HUES64 (cell line): Measurements from ENCODE around the gene WLS.

ENCODE experiments used
- H3K27ac ChIP-seq: 2 replicates; pipeline ENCODE4 v1.7.0; 2013; ENCODE audit warnings: low read depth, low read length, inconsistent platforms
- H3K27me3 ChIP-seq: 2 replicates; pipeline ENCODE4 v1.6.1; 2013; ENCODE audit warnings: mild to moderate bottlenecking, low read length; ENCODE audit not compliant: insufficient read depth
- H3K36me3 ChIP-seq: 2 replicates; pipeline ENCODE4 v1.6.1; 2013; ENCODE audit warnings: mild to moderate bottlenecking, low read length; ENCODE audit not compliant: insufficient read depth
- H3K4me1 ChIP-seq: 2 replicates; pipeline ENCODE4 v1.6.1; 2013; ENCODE audit warnings: mild to moderate bottlenecking, low read length, moderate library complexity; ENCODE audit not compliant: insufficient read depth
- H3K4me3 ChIP-seq: 2 replicates; pipeline ENCODE4 v1.5.1; 2013; ENCODE audit warnings: mild to moderate bottlenecking, low read length, moderate library complexity
- H3K9ac ChIP-seq: 2 replicates; pipeline ENCODE4 v1.6.1; 2013; ENCODE audit warnings: mild to moderate bottlenecking, low read depth, low read length
- H3K9me3 ChIP-seq: 2 replicates; pipeline ENCODE4 v1.6.1; 2013; ENCODE audit warnings: low read depth, low read length; ENCODE audit not compliant: insufficient read depth
- WGBS: fragments of 150-250, 120-280 bp; methylation state at CpG from one replicate; pipeline ENCODE4 v1.1.7; 2013; ENCODE audit warnings: missing lambda C conversion rate; 5-methylcytosine and 5-hydroxymethylcytosine counted together

Gene WLS

DNA sequence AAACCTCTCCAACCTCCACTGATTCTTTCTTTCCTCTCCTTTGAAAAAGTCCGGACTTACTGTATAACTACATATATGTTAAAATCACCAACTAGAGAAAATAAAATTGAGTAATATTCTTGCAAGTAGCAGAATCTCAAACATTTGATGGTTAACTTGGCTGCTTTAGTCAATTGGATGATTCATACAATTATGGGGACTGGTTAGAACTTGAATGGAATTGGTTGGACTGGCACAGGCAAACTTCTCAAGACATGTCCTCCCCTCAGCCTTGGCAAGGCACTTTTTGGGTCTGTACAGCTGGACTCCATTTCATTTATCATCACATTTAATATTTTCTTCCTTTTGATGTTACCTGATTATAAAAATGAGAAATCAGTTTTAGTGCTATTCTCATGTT, 6.5 kb downstream of the WLS start:
- H3K4me3 ChIP-seq = no peak overlapping the region
- H3K36me3 ChIP-seq = no peaks in the 10 kb centered on the region
- no CpG with 5 or more reads among the region's 1 CpG for WGBS
- no peaks in the 10 kb centered on the region for H3K9me3 ChIP-seq
- H3K27me3 ChIP-seq = peaks cover 49% of the 10 kb centered on the region
- H3K4me1 ChIP-seq = peaks cover 51% of the 10 kb centered on the region
- no peak overlapping the region for H3K9ac ChIP-seq
- no peak overlapping the region for H3K27ac ChIP-seq

DNA sequence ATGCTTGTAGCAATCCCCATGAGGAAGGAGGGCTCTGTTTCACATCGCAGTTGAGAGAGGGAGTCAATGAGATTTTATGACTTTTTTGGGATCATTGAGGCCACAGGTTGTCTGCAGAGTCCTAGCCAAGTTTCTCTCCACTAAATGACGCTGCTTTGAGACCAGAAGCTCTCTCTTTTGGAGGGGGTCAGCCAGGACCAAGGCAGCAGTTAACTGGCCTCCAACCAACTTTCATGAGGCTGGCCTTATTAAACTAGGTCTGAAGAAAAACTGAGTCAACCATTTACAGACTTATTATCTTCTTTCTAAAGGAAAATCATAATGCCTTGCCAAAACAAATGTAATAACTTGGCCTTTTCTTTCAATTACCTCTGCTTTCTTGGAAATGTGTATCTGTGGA, 8.6 kb downstream of the WLS start:
- H3K4me1 ChIP-seq = peaks cover 51% of the 10 kb centered on the region; the same call in 1 of the 2 replicates
- no peak overlapping the region for H3K9ac ChIP-seq
- no peak overlapping the region for H3K4me3 ChIP-seq
- H3K36me3 ChIP-seq = no peaks in the 10 kb centered on the region
- no peaks in the 10 kb centered on the region for H3K9me3 ChIP-seq
- 93% methylated on average over 2 of the region's 2 CpGs for WGBS
- no peak overlapping the region for H3K27ac ChIP-seq
- H3K27me3 ChIP-seq = peaks cover 28% of the 10 kb centered on the region

DNA sequence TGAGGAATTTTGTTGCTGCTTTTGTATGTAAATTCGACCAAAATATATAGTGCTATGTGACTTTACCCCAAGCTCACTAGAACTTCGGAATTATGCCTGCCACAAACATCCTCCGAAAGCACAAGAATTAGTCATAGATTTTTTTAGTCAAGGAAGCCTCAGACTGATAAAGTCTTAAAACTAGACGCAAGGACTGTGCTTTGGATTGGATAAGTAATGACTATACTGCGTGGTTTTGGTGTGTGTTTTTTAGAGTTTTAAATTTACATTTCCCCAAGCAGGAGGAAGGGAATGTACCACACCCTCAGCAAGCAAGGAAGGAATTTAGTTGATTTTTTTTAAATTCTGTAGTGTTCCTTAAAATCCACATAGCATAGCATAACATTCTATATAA, 10.3 kb downstream of the WLS start:
- Histone ChIP-seq H3K4me1 (peaks cover 64% of the 10 kb centered on the region; the same call in 1 of the 2 replicates), H3K27ac (no peak overlapping the region), H3K27me3 (peaks cover 12% of the 10 kb centered on the region; the same call in 1 of the 2 replicates), H3K9me3 (no peaks in the 10 kb centered on the region), H3K9ac (no peak overlapping the region), H3K4me3 (no peak overlapping the region), H3K36me3 (no peaks in the 10 kb centered on the region)
- 79% methylated on average over 5 of the region's 5 CpGs for WGBS

DNA sequence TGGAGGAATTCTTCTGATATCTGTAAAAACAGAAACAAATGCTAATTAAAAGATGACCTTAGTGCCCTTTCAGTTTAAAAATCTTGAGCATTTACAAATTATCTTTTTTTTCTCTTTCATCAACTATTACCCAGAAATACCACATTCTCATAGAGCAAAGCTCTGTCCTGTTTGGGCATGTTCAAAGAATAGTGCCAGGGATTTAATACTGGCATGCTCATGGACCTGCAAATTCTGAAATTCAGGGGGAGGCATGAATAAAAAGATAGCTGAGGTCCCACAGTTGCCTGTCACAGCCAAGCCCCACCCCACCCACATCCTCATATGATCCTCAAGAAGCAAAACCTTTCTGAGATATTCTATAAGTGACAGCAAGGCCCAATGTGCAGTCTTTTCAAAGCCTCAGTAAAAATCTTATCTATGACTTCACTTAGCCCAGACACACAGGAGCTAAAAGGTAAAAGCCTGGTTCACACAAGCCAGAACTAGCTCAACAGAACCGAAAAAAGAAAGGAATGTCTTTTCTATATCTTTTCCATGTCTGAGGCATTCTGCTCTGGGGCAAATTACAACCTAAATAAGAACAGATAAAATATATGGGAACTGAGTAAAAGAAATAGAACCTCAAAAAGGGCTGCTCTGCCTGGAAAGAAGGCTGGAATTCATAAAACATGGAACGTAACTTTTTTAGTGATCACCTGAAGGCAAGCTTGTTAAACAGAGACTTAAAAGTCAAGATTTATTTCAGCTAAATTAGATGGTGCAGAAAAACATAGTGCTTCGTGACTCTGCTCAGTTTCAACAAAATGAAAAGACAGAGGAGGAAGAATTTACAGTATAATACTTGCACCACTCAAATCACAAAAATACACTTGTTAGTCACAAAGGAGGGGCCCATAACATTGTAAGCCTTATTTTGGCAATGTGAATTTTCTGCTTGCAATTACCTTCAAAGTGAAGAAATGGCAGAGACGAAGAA, 11.0 kb downstream of the WLS start:
- Histone ChIP-seq H3K27ac (no peak overlapping the region), H3K4me3 (no peak overlapping the region), H3K4me1 (peaks cover 71% of the 10 kb centered on the region; the same call in 1 of the 2 replicates), H3K36me3 (no peaks in the 10 kb centered on the region), H3K9me3 (no peaks in the 10 kb centered on the region), H3K27me3 (peaks cover 9% of the 10 kb centered on the region; the same call in 1 of the 2 replicates), H3K9ac (no peak overlapping the region)
- 66% methylated on average over 4 of the region's 4 CpGs for WGBS

DNA sequence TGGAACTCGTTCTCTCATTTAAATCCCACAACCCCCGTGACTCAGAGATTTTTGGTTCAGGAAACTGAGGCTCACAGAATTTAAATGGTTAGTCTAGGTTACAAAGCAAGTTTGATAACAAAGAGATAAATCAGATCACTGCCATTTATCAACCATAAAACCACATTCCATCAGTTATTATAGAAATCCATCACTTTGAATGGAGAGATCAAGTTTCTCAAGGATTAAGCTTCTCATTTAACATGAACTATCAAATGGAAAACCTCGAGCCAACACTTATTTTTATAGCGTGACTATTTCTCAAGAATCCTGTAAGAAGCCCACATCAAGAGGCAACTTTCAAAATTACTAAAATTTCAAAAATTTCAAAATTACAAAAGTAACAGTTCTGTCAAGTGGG, 11.9 kb downstream of the WLS start:
- Histone ChIP-seq H3K9ac (no peak overlapping the region), H3K36me3 (no peaks in the 10 kb centered on the region), H3K27ac (no peak overlapping the region), H3K9me3 (no peaks in the 10 kb centered on the region), H3K27me3 (peaks cover 4% of the 10 kb centered on the region; the same call in 1 of the 2 replicates), H3K4me1 (peaks cover 72% of the 10 kb centered on the region; the same call in 1 of the 2 replicates), H3K4me3 (no peak overlapping the region)
- 90% methylated on average over 4 of the region's 4 CpGs for WGBS

DNA sequence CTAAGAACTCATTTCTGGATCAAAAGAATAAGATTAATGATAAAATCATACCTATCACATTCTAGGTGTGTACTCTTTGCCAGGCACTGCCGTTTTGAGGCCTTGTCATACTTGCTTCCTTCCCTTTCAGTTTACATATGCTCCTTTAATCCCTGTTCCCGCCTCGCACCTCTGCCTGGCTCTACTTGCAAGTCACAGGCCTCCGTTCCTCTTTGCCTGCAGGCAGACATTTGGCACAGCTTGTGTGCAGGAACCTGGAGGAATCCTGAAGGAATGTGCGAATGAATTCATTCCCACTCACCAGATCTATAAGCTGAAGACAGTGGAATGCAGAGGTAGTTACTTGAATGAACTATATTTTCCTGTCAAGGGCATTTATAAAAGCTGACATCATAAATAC, 13.8 kb downstream of the WLS start:
- peaks cover 79% of the 10 kb centered on the region; the same call in 1 of the 2 replicates for H3K4me1 ChIP-seq
- H3K9me3 ChIP-seq = no peaks in the 10 kb centered on the region
- no peak overlapping the region; the same call in 1 of the 2 replicates for H3K9ac ChIP-seq
- no peak overlapping the region for H3K4me3 ChIP-seq
- H3K36me3 ChIP-seq = no peaks in the 10 kb centered on the region
- H3K27ac ChIP-seq = no peak overlapping the region
- H3K27me3 ChIP-seq = no peaks in the 10 kb centered on the region
- 44% methylated on average over 4 of the region's 5 CpGs for WGBS

DNA sequence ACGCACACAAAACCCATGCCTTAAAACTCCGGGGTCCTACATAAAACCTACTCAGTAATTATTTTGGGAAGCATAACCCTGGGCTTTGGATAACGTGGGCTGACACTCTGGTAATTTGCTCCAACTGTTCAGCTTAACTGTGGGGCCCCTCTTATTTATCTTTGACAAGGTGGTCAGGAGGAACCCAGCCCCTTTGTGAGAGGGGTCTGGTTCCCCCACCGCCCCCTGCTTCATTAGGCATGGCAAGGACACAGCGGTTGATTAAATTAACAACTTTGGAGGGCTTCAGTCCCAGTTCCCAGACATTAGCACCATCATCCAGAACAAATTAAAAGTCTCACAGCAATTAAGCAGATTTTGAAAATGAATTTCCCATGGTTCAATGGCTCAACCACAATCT, 14.7 kb downstream of the WLS start:
- Histone ChIP-seq H3K9ac (no peak overlapping the region; the same call in 1 of the 2 replicates), H3K36me3 (no peaks in the 10 kb centered on the region), H3K4me3 (no peak overlapping the region; the same call in 1 of the 2 replicates), H3K9me3 (no peaks in the 10 kb centered on the region), H3K27ac (peak overlapping the region; percentile 11; the same call in 1 of the 2 replicates), H3K4me1 (peaks cover 80% of the 10 kb centered on the region; the same call in 1 of the 2 replicates), H3K27me3 (no peaks in the 10 kb centered on the region)
- 84% methylated on average over 5 of the region's 5 CpGs for WGBS

DNA sequence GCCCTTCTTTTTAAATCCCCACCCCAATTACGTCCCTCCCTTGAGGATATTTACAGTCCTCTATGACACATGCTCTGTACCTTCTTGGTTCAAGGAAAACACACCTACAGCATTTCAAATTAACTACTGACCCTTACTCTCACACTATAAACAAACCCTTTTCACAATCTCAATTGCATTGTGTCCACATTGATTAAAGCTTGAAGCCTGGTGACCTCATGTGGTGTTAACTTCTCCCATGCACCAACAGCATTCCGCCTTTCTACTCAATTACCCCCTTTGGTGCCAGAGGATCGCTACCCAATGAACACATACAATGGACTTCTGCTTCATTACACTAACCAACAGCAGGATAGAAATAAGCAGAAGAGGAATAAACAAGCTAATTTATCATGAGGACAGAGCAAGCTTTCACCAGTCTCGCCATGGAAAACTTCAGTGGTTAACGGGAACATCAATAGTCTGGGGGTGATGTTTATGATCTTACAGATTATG, 15.2 kb downstream of the WLS start:
- Histone ChIP-seq H3K27me3 (no peaks in the 10 kb centered on the region), H3K4me1 (peaks cover 82% of the 10 kb centered on the region; the same call in 1 of the 2 replicates), H3K36me3 (no peaks in the 10 kb centered on the region), H3K9me3 (no peaks in the 10 kb centered on the region), H3K27ac (no peak overlapping the region; the same call in 1 of the 2 replicates), H3K9ac (no peak overlapping the region; the same call in 1 of the 2 replicates), H3K4me3 (no peak overlapping the region; the same call in 1 of the 2 replicates)
- WGBS = 70% methylated on average over 5 of the region's 5 CpGs

DNA sequence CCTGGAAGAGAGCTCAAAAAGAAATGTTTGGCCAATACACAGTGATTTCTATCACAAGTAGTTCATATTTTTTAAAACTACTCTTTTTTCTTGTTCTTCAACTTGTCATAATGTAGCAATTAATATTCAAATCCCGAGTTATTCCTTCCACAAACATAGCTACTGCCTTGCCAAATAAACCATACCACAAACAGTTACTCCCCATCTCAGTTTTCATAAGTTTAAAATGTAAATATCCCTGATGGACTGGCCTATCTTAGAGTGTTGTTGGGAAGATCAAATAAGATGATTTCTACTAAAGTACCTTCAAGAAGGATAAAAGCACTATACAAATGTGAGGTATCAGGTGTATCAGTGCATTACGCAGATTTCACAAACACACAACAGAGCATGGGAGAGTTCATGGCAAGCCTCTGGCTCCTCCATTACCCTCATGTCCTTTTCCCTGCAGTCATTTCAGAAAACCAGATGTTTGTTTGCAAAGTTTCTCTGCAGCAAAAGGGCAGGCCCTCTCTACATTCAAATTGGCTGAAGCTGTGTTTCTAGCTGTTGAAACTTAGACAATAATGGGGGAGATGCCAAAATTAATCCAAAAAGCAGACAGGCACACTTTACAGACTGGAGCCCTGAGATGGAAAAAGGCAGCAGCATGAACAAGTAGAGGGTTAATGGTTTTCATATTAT, 16.1 kb downstream of the WLS start:
- Histone ChIP-seq H3K27ac (no peak overlapping the region; the same call in 1 of the 2 replicates), H3K9me3 (no peaks in the 10 kb centered on the region), H3K9ac (no peak overlapping the region), H3K4me3 (no peak overlapping the region), H3K36me3 (no peaks in the 10 kb centered on the region), H3K4me1 (peaks cover 82% of the 10 kb centered on the region; the same call in 1 of the 2 replicates), H3K27me3 (no peaks in the 10 kb centered on the region)
- 98% methylated on average over 2 of the region's 2 CpGs for WGBS

DNA sequence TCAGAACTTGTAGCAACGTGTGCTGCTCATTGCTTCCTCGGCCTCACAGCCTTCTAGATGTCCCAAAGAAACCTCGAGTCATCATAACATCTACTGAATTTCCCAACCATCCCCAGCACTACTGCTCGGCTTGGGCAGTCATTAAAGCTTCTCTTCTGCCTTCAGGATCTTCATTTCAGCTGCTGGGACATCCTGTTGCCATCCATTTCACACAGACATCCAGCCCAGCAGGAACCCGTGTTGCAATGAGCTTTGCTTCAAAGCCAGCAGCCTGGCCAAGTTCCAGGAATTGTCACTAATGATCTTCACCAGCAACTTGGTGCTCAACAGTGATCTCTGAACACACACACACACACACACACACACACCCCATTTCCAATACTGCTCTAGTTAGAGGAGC, 18.5 kb downstream of the WLS start:
- H3K27ac ChIP-seq = no peak overlapping the region
- H3K36me3 ChIP-seq = no peaks in the 10 kb centered on the region
- no peaks in the 10 kb centered on the region for H3K9me3 ChIP-seq
- H3K27me3 ChIP-seq = no peaks in the 10 kb centered on the region
- WGBS = 86% methylated on average over 5 of the region's 5 CpGs
- peaks cover 71% of the 10 kb centered on the region; the same call in 1 of the 2 replicates for H3K4me1 ChIP-seq
- no peak overlapping the region for H3K9ac ChIP-seq
- H3K4me3 ChIP-seq = no peak overlapping the region
